GM12892 (cell line): ENCODE measurements around the gene OTOL1.

Experiments
- POLR2AphosphoS5 ChIP-seq: IDR thresholded peaks from 2 replicates; pipeline ENCODE4 v1.6.1; 2011; ENCODE audit warnings: low read depth, low read length, control low read depth
- TAF1 ChIP-seq: IDR thresholded peaks from 2 replicates; pipeline ENCODE4 v1.6.1; 2011; ENCODE audit warnings: low read depth, mild to moderate bottlenecking, control low read depth, low read length, borderline replicate concordance

DNA sequence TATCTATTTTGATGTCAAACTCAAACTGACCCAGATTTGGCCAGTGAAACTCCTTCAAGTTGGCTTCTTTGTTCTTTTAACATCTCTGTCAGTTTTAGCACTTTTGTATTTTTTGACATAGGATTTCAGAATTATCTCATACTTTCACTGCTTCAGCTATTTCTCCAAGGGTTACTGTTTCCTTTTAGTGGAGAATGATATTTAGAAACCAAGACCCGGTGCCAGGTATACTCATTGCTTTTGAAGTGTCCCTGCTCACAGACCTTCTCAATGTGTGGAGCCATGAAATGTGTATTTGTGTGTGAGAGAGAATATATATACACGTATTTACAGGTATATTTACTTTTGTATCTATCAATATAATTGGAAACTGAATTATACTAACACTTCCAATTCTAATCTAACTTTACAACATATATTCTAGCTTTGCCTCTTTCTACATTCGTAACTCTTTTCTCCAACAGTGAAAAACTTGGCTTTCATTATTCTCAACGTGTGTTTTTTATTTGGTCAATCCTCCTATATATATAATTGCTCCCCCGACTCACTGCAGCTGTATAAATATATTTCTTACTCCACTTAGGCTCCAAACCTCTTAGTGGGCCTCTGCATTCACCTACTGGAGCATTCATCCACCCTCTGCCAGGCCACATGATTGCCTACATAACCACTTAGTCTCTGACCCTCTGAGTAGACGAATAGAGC lies 54.0 kb downstream of the OTOL1 start:
- no peak for TF ChIP-seq TAF1
- no peak for TF ChIP-seq POLR2AphosphoS5
